ENCODE results near the gene RCSD1.

- TF ChIP-seq TOE1 (CRISPR knock-in tag; IDR thresholded peaks at IDR 0.05): no peak
- no peak for TF ChIP-seq MXD3 (CRISPR knock-in tag; IDR thresholded peaks at IDR 0.05)
Measured at GRCh38 chr1:167648252-167648849, 18.3 kb downstream of the RCSD1 start.
